ENCODE data around the gene VAV3. TPM values are rescaled to one million over a fixed set of nuclear protein-coding genes. Genes with fewer than 3 reads are reported as not detected.

Gene VAV3
- total RNA-seq, 2 experiments from 2014 or later: 2.3 to 8.3 TPM

GRCh38 chr1:107871259-107871658 lies 93.7 kb downstream of the VAV3 start:
- Histone ChIP-seq H3K4me2 (ENCODE audit: low read length) (peak overlapping the region; percentile 9; the same call in 1 of the 2 replicates), H4K20me1 (ENCODE audit: insufficient read depth, low read length) (no peaks in the 10 kb centered on the region), H3K4me1 (ENCODE audit: insufficient read depth, low read length, poor library complexity, severe bottlenecking) (peaks cover 41% of the 10 kb centered on the region), H3K9me3 (ENCODE audit: low read length) (peaks cover 6% of the 10 kb centered on the region; the same call in 1 of the 2 replicates), H3K4me3 (ENCODE audit: low read depth, low read length, poor library complexity, severe bottlenecking) (no peak overlapping the region), H3K9me2 (ENCODE audit: insufficient read depth, low read length) (no peaks in the 10 kb centered on the region), H2AFZ (ENCODE audit: low read length) (peak overlapping the region; percentile 60; the same call in 1 of the 2 replicates), H3K79me2 (ENCODE audit: insufficient read depth, low read depth, low read length) (no peaks in the 10 kb centered on the region), H3K27ac (ENCODE audit: low read depth, low read length, poor library complexity, severe bottlenecking) (no peak overlapping the region), H3K36me3 (ENCODE audit: insufficient read depth, low read length) (no peaks in the 10 kb centered on the region)
- POLR2A ChIA-PET: interaction anchor here (0.6 to 2.4 kb wide), 15 partner anchors 8 to 94 kb away, joined by 3 to 13 read pairs (median 3); no protein-coding TSS in a partner anchor
- TF ChIP-seq EZH2phosphoT487 (IDR thresholded peaks at IDR 0.05; ENCODE audit: borderline replicate concordance, low read depth, low read length): no peak
- TF ChIP-seq CTCF (conservative IDR thresholded peaks at IDR 0.05; ENCODE audit: low read length): no peak
- intact Hi-C loops (cut with micrococcal nuclease; ENCODE audit: unreplicated experiment): no loop called here
- BruUV-seq (replicated peaks): no TSS peak
- no peak for DNase-seq (ENCODE audit: low spot score)
- CTCF ChIA-PET (ENCODE audit: unreplicated experiment): interaction anchor here (0.6 to 1.2 kb wide), 2 partner anchors 27 to 80 kb away, joined by 3 to 4 read pairs; no protein-coding TSS in a partner anchor

- intact Hi-C loops (cut with micrococcal nuclease; ENCODE audit: unreplicated experiment): no loop called here
- BruUV-seq (replicated peaks): no TSS peak
- peaks cover 6% of the 10 kb centered on the region; the same call in 1 of the 2 replicates for H3K9me3 ChIP-seq (ENCODE audit: low read length)
- ChIA-PET POLR2A (interaction anchor here (0.9 to 1.8 kb wide), 5 partner anchors 9 to 32 kb away, joined by 3 to 6 read pairs (median 5); no protein-coding TSS in a partner anchor), CTCF (ENCODE audit: unreplicated experiment) (no interaction called here)
- no peak for DNase-seq (ENCODE audit: low spot score)
- TF ChIP-seq EZH2phosphoT487 (IDR thresholded peaks at IDR 0.05; ENCODE audit: borderline replicate concordance, low read depth, low read length) (no peak), CTCF (conservative IDR thresholded peaks at IDR 0.05; ENCODE audit: low read length) (no peak)
- H4K20me1 ChIP-seq (ENCODE audit: insufficient read depth, low read length): no peaks in the 10 kb centered on the region
- H3K4me2 ChIP-seq (ENCODE audit: low read length): no peak overlapping the region
- H3K4me3 ChIP-seq (ENCODE audit: low read depth, low read length, poor library complexity, severe bottlenecking): no peak overlapping the region
- H3K4me1 ChIP-seq (ENCODE audit: insufficient read depth, low read length, poor library complexity, severe bottlenecking): peaks cover 39% of the 10 kb centered on the region
- H3K27ac ChIP-seq (ENCODE audit: low read depth, low read length, poor library complexity, severe bottlenecking): no peak overlapping the region
- H3K36me3 ChIP-seq (ENCODE audit: insufficient read depth, low read length): no peaks in the 10 kb centered on the region
- no peaks in the 10 kb centered on the region for H3K79me2 ChIP-seq (ENCODE audit: insufficient read depth, low read depth, low read length)
- peak overlapping the region; percentile 60; the same call in 1 of the 2 replicates for H2AFZ ChIP-seq (ENCODE audit: low read length)
- H3K9me2 ChIP-seq (ENCODE audit: insufficient read depth, low read length): no peaks in the 10 kb centered on the region
These were observed 94.3 kb downstream of the VAV3 start for GRCh38 chr1:107870696-107871095.

GRCh38 chr1:107867897-107868296 lies 97.1 kb downstream of the VAV3 start:
- Histone ChIP-seq H3K9me2 (ENCODE audit: insufficient read depth, low read length) (no peaks in the 10 kb centered on the region), H3K4me2 (ENCODE audit: low read length) (no peak overlapping the region), H3K79me2 (ENCODE audit: insufficient read depth, low read depth, low read length) (no peaks in the 10 kb centered on the region), H3K4me1 (ENCODE audit: insufficient read depth, low read length, poor library complexity, severe bottlenecking) (peaks cover 46% of the 10 kb centered on the region), H2AFZ (ENCODE audit: low read length) (no peak overlapping the region), H3K4me3 (ENCODE audit: low read depth, low read length, poor library complexity, severe bottlenecking) (no peak overlapping the region), H3K27ac (ENCODE audit: low read depth, low read length, poor library complexity, severe bottlenecking) (no peak overlapping the region), H4K20me1 (ENCODE audit: insufficient read depth, low read length) (no peaks in the 10 kb centered on the region), H3K9me3 (ENCODE audit: low read length) (peaks cover 18% of the 10 kb centered on the region; the same call in 1 of the 2 replicates), H3K36me3 (ENCODE audit: insufficient read depth, low read length) (no peaks in the 10 kb centered on the region; the same call in 1 of the 2 replicates)
- ChIA-PET CTCF (ENCODE audit: unreplicated experiment) (no interaction called here), POLR2A (no interaction called here)
- BruUV-seq (replicated peaks): no TSS peak
- intact Hi-C loops (cut with micrococcal nuclease; ENCODE audit: unreplicated experiment): loop anchor here (2.0 kb wide), 1 partner anchor 17 kb away; no protein-coding TSS in a partner anchor
- no peak for DNase-seq (ENCODE audit: low spot score)
- TF ChIP-seq CTCF (conservative IDR thresholded peaks at IDR 0.05; ENCODE audit: low read length): no peak
- TF ChIP-seq EZH2phosphoT487 (IDR thresholded peaks at IDR 0.05; ENCODE audit: borderline replicate concordance, low read depth, low read length): no peak

Data from OCI-LY7 (cell line).